Right lobe of liver (tissue), 4 donors: ENCODE measurements around the gene KRT13.

Experiments used
- POLR2A ChIP-seq: fragments of 450-650 bp; IDR thresholded peaks from one replicate; pipeline ENCODE4 v1.6.1; 2017; ENCODE audit warnings: antibody characterized with exemption, mild to moderate bottlenecking
- TF ChIP-seq, protein P1 (sequence below), 4 donors: fragments of 200-600 bp in 3 of 4; fragments of 450-650 bp in 1 of 4; IDR thresholded peaks; one replicate each; pipeline versions ENCODE4 v1.5.1 to v1.8.0; 2016 to 2022; ENCODE audit warnings: antibody characterized with exemption in 4 of 4, mild to moderate bottlenecking in 2 of 4
- donor health status: DM: no; HTN: no; CAD: no.
- donor health status: DM: no; HTN: no; CAD: no.
- donor health status: DM: no; HTN: yes; CAD: no.

GRCh38 chr17:41518031-41518430, 12.6 kb upstream of the KRT13 start:
- TF ChIP-seq, protein P1, sequence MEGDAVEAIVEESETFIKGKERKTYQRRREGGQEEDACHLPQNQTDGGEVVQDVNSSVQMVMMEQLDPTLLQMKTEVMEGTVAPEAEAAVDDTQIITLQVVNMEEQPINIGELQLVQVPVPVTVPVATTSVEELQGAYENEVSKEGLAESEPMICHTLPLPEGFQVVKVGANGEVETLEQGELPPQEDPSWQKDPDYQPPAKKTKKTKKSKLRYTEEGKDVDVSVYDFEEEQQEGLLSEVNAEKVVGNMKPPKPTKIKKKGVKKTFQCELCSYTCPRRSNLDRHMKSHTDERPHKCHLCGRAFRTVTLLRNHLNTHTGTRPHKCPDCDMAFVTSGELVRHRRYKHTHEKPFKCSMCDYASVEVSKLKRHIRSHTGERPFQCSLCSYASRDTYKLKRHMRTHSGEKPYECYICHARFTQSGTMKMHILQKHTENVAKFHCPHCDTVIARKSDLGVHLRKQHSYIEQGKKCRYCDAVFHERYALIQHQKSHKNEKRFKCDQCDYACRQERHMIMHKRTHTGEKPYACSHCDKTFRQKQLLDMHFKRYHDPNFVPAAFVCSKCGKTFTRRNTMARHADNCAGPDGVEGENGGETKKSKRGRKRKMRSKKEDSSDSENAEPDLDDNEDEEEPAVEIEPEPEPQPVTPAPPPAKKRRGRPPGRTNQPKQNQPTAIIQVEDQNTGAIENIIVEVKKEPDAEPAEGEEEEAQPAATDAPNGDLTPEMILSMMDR (IDR thresholded peaks at IDR 0.05), result no peak
- no peak for TF ChIP-seq POLR2A
